Measurements from ENCODE around the gene MOV10.

- no peak for TF ChIP-seq CTCF (IDR thresholded peaks at IDR 0.05; ENCODE audit: poor library complexity, severe bottlenecking)
- TF ChIP-seq SMC3 (conservative IDR thresholded peaks at IDR 0.05; ENCODE audit: poor library complexity), result no peak
- TF ChIP-seq REST (IDR thresholded peaks at IDR 0.05; ENCODE audit: borderline replicate concordance), result no peak
- TF ChIP-seq EZH2 (IDR thresholded peaks at IDR 0.05; ENCODE audit: borderline replicate concordance, insufficient read depth, low read length, poor library complexity, severe bottlenecking), result no peak
- TF ChIP-seq TAF1 (IDR thresholded peaks at IDR 0.05; ENCODE audit: low read depth), result no peak
Measured at GRCh38 chr1:112699425-112700144, 25.1 kb downstream of the MOV10 start.
